H9 (cell line): Measurements from ENCODE around the gene PKD2L2. TPM values are rescaled to one million over a fixed set of nuclear protein-coding genes. Genes with fewer than 3 reads are reported as not detected.
"Not testable (repeated sequence)": the region's sequence is repeated elsewhere in the genome, so short reads cannot be mapped to it uniquely, and the experiment has no call there.

Experiments used
- DNase-seq: peaks from one replicate; pipeline ENCODE4 v3.0.0-alpha.2; 2017
- H2AFZ ChIP-seq: one replicate; pipeline ENCODE4 v1.6.1; 2013; ENCODE audit warnings: mild to moderate bottlenecking, low read length, control low read depth, moderate library complexity
- H2AK5ac ChIP-seq: 2 replicates; pipeline ENCODE4 v1.6.1; 2013; ENCODE audit warnings: low read length, control low read depth, mixed read lengths; ENCODE audit not compliant: insufficient read length
- H2BK120ac ChIP-seq: one replicate; pipeline ENCODE4 v1.6.1; 2013; ENCODE audit warnings: low read depth, mild to moderate bottlenecking, low read length, control low read depth, inconsistent platforms; ENCODE audit not compliant: poor library complexity, severe bottlenecking
- H2BK12ac ChIP-seq: 2 replicates; pipeline ENCODE4 v1.6.1; 2013; ENCODE audit warnings: low read length, control low read depth, mixed read lengths, low read depth; ENCODE audit not compliant: insufficient read length
- H2BK15ac ChIP-seq: 2 replicates; pipeline ENCODE4 v1.6.1; 2013; ENCODE audit warnings: low read depth, low read length, control low read depth
- H2BK20ac ChIP-seq: one replicate; pipeline ENCODE4 v1.6.1; 2013; ENCODE audit warnings: low read depth, mild to moderate bottlenecking, low read length, control low read depth, inconsistent platforms; ENCODE audit not compliant: poor library complexity, severe bottlenecking
- H2BK5ac ChIP-seq: 2 replicates; pipeline ENCODE4 v1.6.1; 2013; ENCODE audit warnings: low read length, control low read depth, mixed read lengths; ENCODE audit not compliant: insufficient read length
- H3K14ac ChIP-seq: 2 replicates; pipeline ENCODE4 v1.6.1; 2013; ENCODE audit warnings: low read length, control low read depth; ENCODE audit not compliant: insufficient read depth
- H3K18ac ChIP-seq: 2 replicates; pipeline ENCODE4 v1.6.1; 2013; ENCODE audit warnings: low read depth, mild to moderate bottlenecking, mixed read lengths, low read length, control low read depth; ENCODE audit not compliant: insufficient read length
- H3K23ac ChIP-seq: 2 replicates; pipeline ENCODE4 v1.6.1; 2013; ENCODE audit warnings: low read length, control low read depth, mixed read lengths, low read depth; ENCODE audit not compliant: insufficient read length
- H3K23me2 ChIP-seq: 2 replicates; pipeline ENCODE4 v1.6.1; 2013; ENCODE audit warnings: low read depth, mild to moderate bottlenecking, mixed read lengths, low read length, control low read depth; ENCODE audit not compliant: insufficient read length, poor library complexity, severe bottlenecking
- H3K27ac ChIP-seq: 2 replicates; pipeline ENCODE4 v1.5.1; 2013; ENCODE audit warnings: low read length, control low read depth, mixed read lengths, low read depth; ENCODE audit not compliant: insufficient read length
- H3K27me3 ChIP-seq: 2 replicates; pipeline ENCODE4 v1.6.1; 2013; ENCODE audit warnings: low read length, control low read depth, inconsistent platforms; ENCODE audit not compliant: insufficient read depth
- H3K4ac ChIP-seq: 2 replicates; pipeline ENCODE4 v1.6.1; 2013; ENCODE audit warnings: low read depth, mild to moderate bottlenecking, control low read depth, inconsistent platforms, low read length, moderate library complexity
- H3K4me1 ChIP-seq: 2 replicates; pipeline ENCODE4 v1.6.1; 2013; ENCODE audit warnings: low read length, control low read depth, inconsistent platforms; ENCODE audit not compliant: insufficient read depth
- H3K4me2 ChIP-seq: 2 replicates; pipeline ENCODE4 v1.6.1; 2013; ENCODE audit warnings: low read length, control low read depth, mixed read lengths; ENCODE audit not compliant: insufficient read length, insufficient read depth
- H3K56ac ChIP-seq: 2 replicates; pipeline ENCODE4 v1.6.1; 2013; ENCODE audit warnings: low read depth, mild to moderate bottlenecking, mixed read lengths, low read length, control low read depth; ENCODE audit not compliant: insufficient read length
- H3K79me1 ChIP-seq: 2 replicates; pipeline ENCODE4 v1.6.1; 2013; ENCODE audit warnings: low read depth, mild to moderate bottlenecking, moderate library complexity, low read length, control low read depth, inconsistent platforms; ENCODE audit not compliant: insufficient read depth, poor library complexity, severe bottlenecking
- H3K79me2 ChIP-seq: 2 replicates; pipeline ENCODE4 v1.6.1; 2013; ENCODE audit warnings: low read length, control low read depth, inconsistent platforms; ENCODE audit not compliant: insufficient read depth
- H3K9ac ChIP-seq: 2 replicates; pipeline ENCODE4 v1.6.1; 2013; ENCODE audit warnings: low read length, control low read depth, mixed read lengths; ENCODE audit not compliant: insufficient read length; ENCODE audit errors: extremely low read depth
- H3K9me3 ChIP-seq: one replicate; pipeline ENCODE4 v1.6.1; 2013; ENCODE audit warnings: low read depth, low read length, inconsistent platforms; ENCODE audit not compliant: control insufficient read depth
- H3T11ph ChIP-seq: one replicate; pipeline ENCODE4 v1.6.1; 2013; ENCODE audit warnings: mild to moderate bottlenecking, low read length, control low read depth, inconsistent platforms
- H4K20me1 ChIP-seq: one replicate; pipeline ENCODE4 v1.6.1; 2013; ENCODE audit not compliant: control insufficient read depth, insufficient read length, insufficient read depth
- H4K5ac ChIP-seq: 2 replicates; pipeline ENCODE4 v1.6.1; 2013; ENCODE audit warnings: low read depth, mild to moderate bottlenecking, mixed read lengths, low read length, control low read depth; ENCODE audit not compliant: insufficient read length
- H4K8ac ChIP-seq: replicated peaks from 2 replicates; pipeline ENCODE4 v1.6.1; 2013; ENCODE audit warnings: low read length, control low read depth, mixed read lengths, low read depth; ENCODE audit not compliant: insufficient read length
- H4K91ac ChIP-seq: 2 replicates; pipeline ENCODE4 v1.6.1; 2013; ENCODE audit warnings: low read depth, mild to moderate bottlenecking, moderate library complexity, mixed read lengths, low read length, control low read depth; ENCODE audit not compliant: insufficient read length
- H3K27ac Mint-ChIP-seq, 3 experiments: 2 replicates in 2 of 3; 3 replicates in 1 of 3; pipeline ENCODE4 v1.8.0; 2020 to 2021; ENCODE audit warnings: mixed read lengths in 3 of 3, mild to moderate bottlenecking in 1 of 3, moderate library complexity in 1 of 3
- H3K27me3 Mint-ChIP-seq: 2 replicates; pipeline ENCODE4 v1.8.0; 2021; ENCODE audit warnings: low read depth, mild to moderate bottlenecking, moderate library complexity, mixed read lengths
- H3K36me3 Mint-ChIP-seq, 3 experiments: 2 replicates in 2 of 3; 3 replicates in 1 of 3; pipeline ENCODE4 v1.8.0; 2020 to 2021; ENCODE audit warnings: low read depth in 3 of 3, mixed read lengths in 3 of 3; ENCODE audit not compliant: insufficient read depth in 1 of 3
- H3K4me1 Mint-ChIP-seq, 2 experiments: 2 replicates each; pipeline ENCODE4 v1.8.0; 2020; ENCODE audit warnings: mixed read lengths in 2 of 2
- H3K4me3 Mint-ChIP-seq, 2 experiments: 2 replicates in 1 of 2; 3 replicates in 1 of 2; pipeline ENCODE4 v1.8.0; 2020 to 2021; ENCODE audit warnings: mild to moderate bottlenecking in 2 of 2, mixed read lengths in 2 of 2, moderate library complexity in 1 of 2
- H3K9me3 Mint-ChIP-seq, 2 experiments: 2 replicates in 1 of 2; 3 replicates in 1 of 2; pipeline ENCODE4 v1.8.0; 2020; ENCODE audit warnings: mild to moderate bottlenecking in 2 of 2, mixed read lengths in 2 of 2, moderate library complexity in 1 of 2
- CTCF ChIP-seq: fragments of 200-600 bp; sonication (generic); conservative IDR thresholded peaks from 3 replicates; pipeline ENCODE4 v1.8.0; 2021; ENCODE audit warnings: antibody characterized with exemption, mild to moderate bottlenecking
- WGBS: extraction: QIAGEN DNeasy Blood & Tissue Kit; methylation state at CpG from one replicate; pipeline ENCODE4 v1.1.7; 2013; ENCODE audit warnings: missing lambda C conversion rate, low lambda C conversion rate, mixed read lengths; ENCODE audit not compliant: insufficient read length; ENCODE audit errors: extremely low coverage; 5-methylcytosine and 5-hydroxymethylcytosine counted together
- total RNA-seq: library from RNA; stranded (reverse); gene quantifications from 2 replicates; pipeline ENCODE4 v1.2.1, GENCODE V29; 2021

PKD2L2 gene
- total RNA-seq, 1 experiment from 2014 or later = not detected

- Mint-ChIP-seq H3K4me1 (no peaks in the 10 kb centered on the region), H3K9me3 (no peaks in the 10 kb centered on the region), H3K27me3 (no peaks in the 10 kb centered on the region), H3K4me3 (no peak overlapping the region), H3K27ac (no peak overlapping the region), H3K36me3 (peaks cover 28 to 65% (median 63%) of the 10 kb centered on the region in 3 experiments; a peak in 6 of 7 replicates)
- Histone ChIP-seq H3K9me3 (no peaks in the 10 kb centered on the region), H3K27me3 (no peaks in the 10 kb centered on the region), H3K27ac (no peak overlapping the region), H3K18ac (no peak overlapping the region), H3K79me2 (no peaks in the 10 kb centered on the region), H3K4me2 (no peak overlapping the region), H3K4ac (no peak overlapping the region), H4K20me1 (no peaks in the 10 kb centered on the region), H3K4me1 (no peaks in the 10 kb centered on the region), H4K5ac (no peak overlapping the region), H2AFZ (no peak overlapping the region), H2BK120ac (no peak overlapping the region), H2BK20ac (no peak overlapping the region), H3K14ac (no peak overlapping the region), H3K56ac (no peak overlapping the region), H3K23me2 (no peaks in the 10 kb centered on the region), H2BK12ac (no peak overlapping the region), H4K8ac (no peak overlapping the region), H2BK15ac (no peak overlapping the region), H3T11ph (no peak overlapping the region), H3K79me1 (no peaks in the 10 kb centered on the region), H2AK5ac (no peak overlapping the region), H4K91ac (no peak overlapping the region), H3K23ac (no peak overlapping the region), H3K9ac (no peak overlapping the region), H2BK5ac (no peak overlapping the region)
- WGBS = no CpG with 5 or more reads among the region's 7 CpGs
- no peak for DNase-seq
- TF ChIP-seq CTCF = no peak
Measured at GRCh38 chr5:137939331-137939730, 50.1 kb downstream of the PKD2L2 start.

GRCh38 chr5:137944280-137944679 is 55.0 kb downstream of the PKD2L2 start:
- H2BK20ac ChIP-seq, H2BK12ac ChIP-seq, H3K4me1 ChIP-seq, H3K9ac ChIP-seq, DNase-seq, H3T11ph ChIP-seq, H3K18ac ChIP-seq, H3K79me2 ChIP-seq, H3K9me3 Mint-ChIP-seq, H3K4me3 Mint-ChIP-seq, H2AK5ac ChIP-seq, H3K9me3 ChIP-seq, H2BK15ac ChIP-seq, H2BK120ac ChIP-seq, H3K4me2 ChIP-seq, H3K27ac ChIP-seq, H4K5ac ChIP-seq, H4K20me1 ChIP-seq, H2AFZ ChIP-seq, H3K79me1 ChIP-seq, H2BK5ac ChIP-seq, H3K27me3 Mint-ChIP-seq, H3K27ac Mint-ChIP-seq, H4K91ac ChIP-seq, H3K4me1 Mint-ChIP-seq, H3K23ac ChIP-seq, H3K14ac ChIP-seq, H3K4ac ChIP-seq, H3K27me3 ChIP-seq, H4K8ac ChIP-seq, H3K23me2 ChIP-seq, H3K56ac ChIP-seq: not testable (repeated sequence)
- H3K36me3 Mint-ChIP-seq = peaks cover 60 to 93% (median 92%) of the 10 kb centered on the region in 3 experiments; a peak in 6 of 7 replicates
- WGBS = no CpG with 5 or more reads among the region's 4 CpGs
